Measurements from ENCODE around the gene TBC1D3E.
"Not testable (repeated sequence)": the region's sequence is repeated elsewhere in the genome, so short reads cannot be mapped to it uniquely, and the experiment has no call there.

GRCh38 chr17:38087344-38087743 is 40.4 kb upstream of the TBC1D3E start:
- TF ChIP-seq SRF (IDR thresholded peaks at IDR 0.05; ENCODE audit: low read depth); JUND (IDR thresholded peaks at IDR 0.05); SIN3A (IDR thresholded peaks at IDR 0.05; ENCODE audit: low read depth); RAD21 (IDR thresholded peaks at IDR 0.05; ENCODE audit: low read depth); CTCF (IDR thresholded peaks at IDR 0.05 in 2 of 3, conservative IDR thresholded peaks at IDR 0.05 in 1 of 3; ENCODE audit: borderline replicate concordance in 1 of 3, insufficient read depth in 1 of 3, low read depth in 2 of 3, low read length in 2 of 3); POLR2AphosphoS5 (IDR thresholded peaks at IDR 0.05; ENCODE audit: low read depth, low read length); REST (IDR thresholded peaks at IDR 0.05; ENCODE audit: low read depth); CEBPB (IDR thresholded peaks at IDR 0.05; ENCODE audit: low read depth); EZH2phosphoT487 (IDR thresholded peaks at IDR 0.05; ENCODE audit: borderline replicate concordance): not testable (repeated sequence)
